ENCODE data around the gene EHMT1.
"Not testable (repeated sequence)": the region's sequence is repeated elsewhere in the genome, so short reads cannot be mapped to it uniquely, and the experiment has no call there.

Gene EHMT1

GRCh38 chr9:137590469-137591383 lies 28.1 kb upstream of the EHMT1 start, which contains the start of gene ZMYND19:
Gene ZMYND19, minus strand, starts transcription at chr9:137590512. Its CDS starts 249 bp downstream, at chr9:137590263.
- H3K4me3 ChIP-seq (ENCODE audit: insufficient read depth, low read depth, low read length, poor library complexity, severe bottlenecking) = peak within 1 kb of the TSS; percentile 76
- H3K4me1 ChIP-seq (ENCODE audit: control insufficient read depth, insufficient read depth, low read length, poor library complexity, severe bottlenecking) = peaks cover 12% of the 10 kb centered on the region
- no peaks in the 10 kb centered on the region for H3K9me3 ChIP-seq (ENCODE audit: control insufficient read depth, low read length)
- peak; percentile 79 to 87 (median 83) for DNase-seq
- peaks cover 24% of the 10 kb centered on the region for H3K36me3 ChIP-seq (ENCODE audit: control insufficient read depth, insufficient read depth, low read length)
- H3K27ac ChIP-seq (ENCODE audit: insufficient read depth, low read length, poor library complexity, severe bottlenecking) = peak within 1 kb of the TSS; percentile 45
- no peaks in the 10 kb centered on the region for H3K27me3 ChIP-seq (replicated peaks; ENCODE audit: control insufficient read depth, insufficient read depth, low read length, poor library complexity, severe bottlenecking)

DNA sequence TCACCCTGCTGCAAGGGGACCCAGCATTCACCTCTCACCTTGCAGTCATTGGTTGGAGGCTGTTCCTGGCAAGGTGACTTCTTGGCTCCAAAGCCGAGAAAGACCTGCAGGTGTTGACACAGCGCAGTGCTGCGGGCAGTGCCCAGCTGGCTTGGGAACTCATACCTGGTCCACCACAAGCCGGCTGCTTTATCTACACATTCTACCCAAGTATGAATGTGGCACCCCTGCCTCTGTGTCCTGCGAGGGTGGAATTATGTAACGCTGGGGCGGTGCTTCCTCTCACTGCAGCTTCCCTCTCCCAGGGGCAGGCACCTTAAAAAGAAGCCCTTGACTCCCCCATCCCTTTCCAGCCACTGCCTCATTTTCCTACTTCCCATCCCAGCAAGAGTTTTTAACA lies 26.0 kb upstream of the EHMT1 start:
- no peak for DNase-seq
- H3K27ac ChIP-seq (ENCODE audit: insufficient read depth, low read length, poor library complexity, severe bottlenecking) = no peak overlapping the region
- no peaks in the 10 kb centered on the region for H3K27me3 ChIP-seq (replicated peaks; ENCODE audit: control insufficient read depth, insufficient read depth, low read length, poor library complexity, severe bottlenecking)
- H3K36me3 ChIP-seq (ENCODE audit: control insufficient read depth, insufficient read depth, low read length) = peaks cover 4% of the 10 kb centered on the region
- no peak overlapping the region for H3K4me3 ChIP-seq (ENCODE audit: insufficient read depth, low read depth, low read length, poor library complexity, severe bottlenecking)
- no peaks in the 10 kb centered on the region for H3K9me3 ChIP-seq (ENCODE audit: control insufficient read depth, low read length)
- peaks cover 12% of the 10 kb centered on the region for H3K4me1 ChIP-seq (ENCODE audit: control insufficient read depth, insufficient read depth, low read length, poor library complexity, severe bottlenecking)

- Histone ChIP-seq H3K36me3 (ENCODE audit: control insufficient read depth, insufficient read depth, low read length) (peaks cover under 1% of the 10 kb centered on the region), H3K27ac (ENCODE audit: insufficient read depth, low read length, poor library complexity, severe bottlenecking) (no peak overlapping the region), H3K9me3 (ENCODE audit: control insufficient read depth, low read length) (no peaks in the 10 kb centered on the region)
Measured at GRCh38 chr9:137593176-137593575, 25.6 kb upstream of the EHMT1 start.

DNA sequence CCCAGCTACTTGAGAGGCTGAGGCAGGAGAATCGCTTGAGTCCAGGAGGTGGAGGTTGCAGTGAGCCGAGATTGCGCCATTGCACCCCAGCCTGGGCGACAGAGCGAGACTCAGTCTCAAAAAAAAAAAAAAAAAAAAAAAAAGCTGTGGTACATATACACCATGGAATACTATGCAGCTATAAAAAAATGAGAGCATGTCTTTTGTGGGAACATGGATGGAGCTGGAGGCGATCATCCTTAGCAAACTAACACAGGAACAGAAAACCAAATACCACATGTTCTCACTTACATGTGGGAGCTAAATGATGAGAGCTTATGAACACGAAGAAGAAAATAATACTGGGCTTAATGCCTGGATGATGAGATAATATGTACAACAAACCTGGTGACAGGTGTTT lies 22.2 kb upstream of the EHMT1 start:
- H3K27ac ChIP-seq (ENCODE audit: insufficient read depth, low read length, poor library complexity, severe bottlenecking); H3K4me1 ChIP-seq (ENCODE audit: control insufficient read depth, insufficient read depth, low read length, poor library complexity, severe bottlenecking); H3K27me3 ChIP-seq (replicated peaks; ENCODE audit: control insufficient read depth, insufficient read depth, low read length, poor library complexity, severe bottlenecking); H3K9me3 ChIP-seq (ENCODE audit: control insufficient read depth, low read length); H3K4me3 ChIP-seq (ENCODE audit: insufficient read depth, low read depth, low read length, poor library complexity, severe bottlenecking); H3K36me3 ChIP-seq (ENCODE audit: control insufficient read depth, insufficient read depth, low read length); DNase-seq: not testable (repeated sequence)

More at GRCh38 chr9:137593176-137593575, 25.6 kb upstream of the EHMT1 start:
- Histone ChIP-seq H3K27me3 (replicated peaks; ENCODE audit: control insufficient read depth, insufficient read depth, low read length, poor library complexity, severe bottlenecking) (no peaks in the 10 kb centered on the region), H3K4me3 (ENCODE audit: insufficient read depth, low read depth, low read length, poor library complexity, severe bottlenecking) (no peak overlapping the region), H3K4me1 (ENCODE audit: control insufficient read depth, insufficient read depth, low read length, poor library complexity, severe bottlenecking) (peaks cover 12% of the 10 kb centered on the region)
- DNase-seq = no peak

- Histone ChIP-seq H3K4me3 (ENCODE audit: insufficient read depth, low read depth, low read length, poor library complexity, severe bottlenecking) (no peak overlapping the region), H3K9me3 (ENCODE audit: control insufficient read depth, low read length) (no peaks in the 10 kb centered on the region), H3K27ac (ENCODE audit: insufficient read depth, low read length, poor library complexity, severe bottlenecking) (no peak overlapping the region), H3K27me3 (replicated peaks; ENCODE audit: control insufficient read depth, insufficient read depth, low read length, poor library complexity, severe bottlenecking) (no peaks in the 10 kb centered on the region), H3K4me1 (ENCODE audit: control insufficient read depth, insufficient read depth, low read length, poor library complexity, severe bottlenecking) (no peaks in the 10 kb centered on the region), H3K36me3 (ENCODE audit: control insufficient read depth, insufficient read depth, low read length) (no peaks in the 10 kb centered on the region)
- DNase-seq = no peak
Measured at GRCh38 chr9:137598943-137599342, 19.9 kb upstream of the EHMT1 start.

- Histone ChIP-seq H3K4me3 (ENCODE audit: insufficient read depth, low read depth, low read length, poor library complexity, severe bottlenecking) (no peak overlapping the region), H3K9me3 (ENCODE audit: control insufficient read depth, low read length) (no peaks in the 10 kb centered on the region), H3K36me3 (ENCODE audit: control insufficient read depth, insufficient read depth, low read length) (no peaks in the 10 kb centered on the region), H3K27me3 (replicated peaks; ENCODE audit: control insufficient read depth, insufficient read depth, low read length, poor library complexity, severe bottlenecking) (no peaks in the 10 kb centered on the region), H3K27ac (ENCODE audit: insufficient read depth, low read length, poor library complexity, severe bottlenecking) (no peak overlapping the region), H3K4me1 (ENCODE audit: control insufficient read depth, insufficient read depth, low read length, poor library complexity, severe bottlenecking) (peaks cover 16% of the 10 kb centered on the region)
- DNase-seq = no peak
Measured at GRCh38 chr9:137602661-137603060, 16.1 kb upstream of the EHMT1 start.

DNA sequence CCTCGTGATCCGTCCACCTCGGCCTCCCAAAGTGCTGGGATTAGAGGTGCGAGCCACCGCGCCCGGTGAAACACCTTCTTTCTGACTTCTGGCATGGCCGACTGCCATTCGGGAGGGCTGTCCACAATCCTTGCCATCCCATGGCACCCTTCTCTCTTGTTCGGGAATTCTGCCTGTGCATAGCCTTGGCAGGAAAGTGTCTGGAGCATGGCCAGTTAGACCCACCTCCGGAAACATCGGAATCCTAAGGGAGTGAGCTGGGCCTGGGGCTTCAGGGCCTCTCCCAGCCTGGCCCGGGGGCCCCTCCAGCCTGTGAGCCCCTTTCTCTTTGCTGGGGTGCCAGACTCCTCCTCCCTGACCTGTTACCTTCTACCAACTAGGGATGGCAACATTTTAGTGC lies 14.9 kb upstream of the EHMT1 start:
- no peak for DNase-seq
- Histone ChIP-seq H3K27me3 (replicated peaks; ENCODE audit: control insufficient read depth, insufficient read depth, low read length, poor library complexity, severe bottlenecking) (no peaks in the 10 kb centered on the region), H3K27ac (ENCODE audit: insufficient read depth, low read length, poor library complexity, severe bottlenecking) (no peak overlapping the region), H3K4me3 (ENCODE audit: insufficient read depth, low read depth, low read length, poor library complexity, severe bottlenecking) (no peak overlapping the region), H3K4me1 (ENCODE audit: control insufficient read depth, insufficient read depth, low read length, poor library complexity, severe bottlenecking) (peaks cover 17% of the 10 kb centered on the region), H3K9me3 (ENCODE audit: control insufficient read depth, low read length) (no peaks in the 10 kb centered on the region), H3K36me3 (ENCODE audit: control insufficient read depth, insufficient read depth, low read length) (no peaks in the 10 kb centered on the region)

- Histone ChIP-seq H3K27ac (ENCODE audit: insufficient read depth, low read length, poor library complexity, severe bottlenecking) (no peak overlapping the region), H3K4me3 (ENCODE audit: insufficient read depth, low read depth, low read length, poor library complexity, severe bottlenecking) (peak overlapping the region; percentile 17)
- DNase-seq = no peak
Measured at GRCh38 chr9:137604345-137605086, 14.3 kb upstream of the EHMT1 start.

GRCh38 chr9:137605121-137606004 lies 13.4 kb upstream of the EHMT1 start, which contains the start of gene ARRDC1:
Gene ARRDC1, plus strand, starts transcription at chr9:137605686. Its CDS starts 32 bp downstream, at chr9:137605718.
- H3K27me3 ChIP-seq (replicated peaks; ENCODE audit: control insufficient read depth, insufficient read depth, low read length, poor library complexity, severe bottlenecking) = no peaks in the 10 kb centered on the region
- DNase-seq = peak; percentile 87 to 92 (median 92)
- H3K27ac ChIP-seq (ENCODE audit: insufficient read depth, low read length, poor library complexity, severe bottlenecking) = peak within 1 kb of the TSS; percentile 67
- H3K36me3 ChIP-seq (ENCODE audit: control insufficient read depth, insufficient read depth, low read length) = no peaks in the 10 kb centered on the region
- H3K4me1 ChIP-seq (ENCODE audit: control insufficient read depth, insufficient read depth, low read length, poor library complexity, severe bottlenecking) = peaks cover 17% of the 10 kb centered on the region
- no peaks in the 10 kb centered on the region for H3K9me3 ChIP-seq (ENCODE audit: control insufficient read depth, low read length)
- peak within 1 kb of the TSS; percentile 60 for H3K4me3 ChIP-seq (ENCODE audit: insufficient read depth, low read depth, low read length, poor library complexity, severe bottlenecking)

More at GRCh38 chr9:137604345-137605086, 14.3 kb upstream of the EHMT1 start:
- Histone ChIP-seq H3K36me3 (ENCODE audit: control insufficient read depth, insufficient read depth, low read length) (no peaks in the 10 kb centered on the region), H3K27me3 (replicated peaks; ENCODE audit: control insufficient read depth, insufficient read depth, low read length, poor library complexity, severe bottlenecking) (no peaks in the 10 kb centered on the region), H3K9me3 (ENCODE audit: control insufficient read depth, low read length) (no peaks in the 10 kb centered on the region), H3K4me1 (ENCODE audit: control insufficient read depth, insufficient read depth, low read length, poor library complexity, severe bottlenecking) (peaks cover 17% of the 10 kb centered on the region)

Data from effector memory CD4-positive, alpha-beta T cell (primary cell).